Suprapubic skin (tissue), 3 donors: ENCODE data around the gene SPIRE1.

Source experiments
- POLR2A ChIP-seq, 2 donors: fragments of 450-650 bp; IDR thresholded peaks; one replicate each; pipeline ENCODE4 v1.6.1; 2017; ENCODE audit warnings: antibody characterized with exemption in 2 of 2, mild to moderate bottlenecking in 2 of 2, moderate library complexity in 2 of 2
- TF ChIP-seq, protein P1 (sequence below), 2 donors: fragments of 200-600 bp in 1 of 2; fragments of 450-650 bp in 1 of 2; sonication (generic) in 1 of 2; IDR thresholded peaks; one replicate each; pipeline ENCODE4 v1.5.1; 2016 to 2019; ENCODE audit warnings: antibody characterized with exemption in 2 of 2, mild to moderate bottlenecking in 1 of 2, moderate library complexity in 1 of 2

- TF ChIP-seq, protein P1, sequence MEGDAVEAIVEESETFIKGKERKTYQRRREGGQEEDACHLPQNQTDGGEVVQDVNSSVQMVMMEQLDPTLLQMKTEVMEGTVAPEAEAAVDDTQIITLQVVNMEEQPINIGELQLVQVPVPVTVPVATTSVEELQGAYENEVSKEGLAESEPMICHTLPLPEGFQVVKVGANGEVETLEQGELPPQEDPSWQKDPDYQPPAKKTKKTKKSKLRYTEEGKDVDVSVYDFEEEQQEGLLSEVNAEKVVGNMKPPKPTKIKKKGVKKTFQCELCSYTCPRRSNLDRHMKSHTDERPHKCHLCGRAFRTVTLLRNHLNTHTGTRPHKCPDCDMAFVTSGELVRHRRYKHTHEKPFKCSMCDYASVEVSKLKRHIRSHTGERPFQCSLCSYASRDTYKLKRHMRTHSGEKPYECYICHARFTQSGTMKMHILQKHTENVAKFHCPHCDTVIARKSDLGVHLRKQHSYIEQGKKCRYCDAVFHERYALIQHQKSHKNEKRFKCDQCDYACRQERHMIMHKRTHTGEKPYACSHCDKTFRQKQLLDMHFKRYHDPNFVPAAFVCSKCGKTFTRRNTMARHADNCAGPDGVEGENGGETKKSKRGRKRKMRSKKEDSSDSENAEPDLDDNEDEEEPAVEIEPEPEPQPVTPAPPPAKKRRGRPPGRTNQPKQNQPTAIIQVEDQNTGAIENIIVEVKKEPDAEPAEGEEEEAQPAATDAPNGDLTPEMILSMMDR (IDR thresholded peaks at IDR 0.05) = no peak
- no peak for TF ChIP-seq POLR2A (IDR thresholded peaks at IDR 0.05)
Observed at GRCh38 chr18:12592597-12593127, 65.2 kb downstream of the SPIRE1 start.
